Activated CD4-positive, alpha-beta memory T cell treated with anti-CD3 and anti-CD28 coated beads for 36 hours (primary cell): ENCODE data around the gene BCKDHA. TPM values are rescaled to one million over a fixed set of nuclear protein-coding genes. Genes with fewer than 3 reads are reported as not detected.
"Not testable (repeated sequence)": the region's sequence is repeated elsewhere in the genome, so short reads cannot be mapped to it uniquely, and the experiment has no call there.

ENCODE experiments used
- CTCF ChIA-PET: fragments of 350-600 bp; sonication (Branson Sonifier 250); formaldehyde crosslinking; loops from one replicate; lab custom pipeline; 2021; ENCODE audit warnings: antibody characterized with exemption, inconsistent platforms; lab: Charles Lee
- POLR2A ChIA-PET: fragments of 350-600 bp; sonication (Branson Sonifier 250); formaldehyde crosslinking; loops from one replicate; lab custom pipeline; 2021; ENCODE audit warnings: antibody characterized with exemption; lab: Charles Lee
- DNase-seq: peaks from one replicate; pipeline ENCODE4 v3.0.0-alpha.2; 2020
- H3K27ac Mint-ChIP-seq: one replicate; pipeline ENCODE4 v1.8.0; 2021; ENCODE audit warnings: mixed read lengths
- H3K27me3 Mint-ChIP-seq: one replicate; pipeline ENCODE4 v1.8.0; 2021; ENCODE audit warnings: mixed read lengths
- H3K36me3 Mint-ChIP-seq: one replicate; pipeline ENCODE4 v1.8.0; 2021; ENCODE audit warnings: mixed read lengths
- H3K4me1 Mint-ChIP-seq: one replicate; pipeline ENCODE4 v1.8.0; 2021; ENCODE audit warnings: low read depth, mixed read lengths
- H3K4me3 Mint-ChIP-seq: one replicate; pipeline ENCODE4 v1.8.0; 2021; ENCODE audit warnings: mild to moderate bottlenecking, mixed read lengths
- H3K9me3 Mint-ChIP-seq: one replicate; pipeline ENCODE4 v1.8.0; 2021; ENCODE audit warnings: mixed read lengths
- intact Hi-C: fragments of 100-400 bp; cut with micrococcal nuclease; formaldehyde crosslinking; loops from one replicate; pipeline ENCODE4 v1.15.1; 2023
- total RNA-seq, 2 experiments: library from RNA; stranded (reverse); gene quantifications; one replicate each; pipeline ENCODE4 v1.2.3, GENCODE V29; 2021

BCKDHA gene
- total RNA-seq, 2 experiments from 2014 or later = 17.4 to 23.2 TPM

DNA sequence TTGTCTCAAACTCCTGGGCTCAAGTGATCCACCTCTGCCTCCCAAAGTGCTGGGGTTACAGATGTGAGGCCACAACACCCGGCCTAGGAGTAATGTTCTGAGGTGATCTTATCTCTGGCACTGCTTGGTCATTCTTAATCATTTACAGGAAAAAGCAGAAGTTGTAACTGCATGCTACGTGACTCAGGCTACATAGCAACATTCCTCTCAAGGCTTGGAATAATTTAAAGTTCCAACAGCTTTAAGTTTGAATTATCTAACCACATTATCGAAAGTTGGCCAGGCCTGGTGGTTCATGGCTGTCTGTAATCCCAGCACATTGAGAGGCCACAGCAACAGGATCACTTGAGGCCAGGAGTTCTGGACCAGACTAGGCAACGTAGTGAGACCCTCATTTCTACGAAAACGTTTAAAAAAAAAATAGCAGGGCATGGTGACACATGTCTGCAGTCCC lies 29.7 kb upstream of the BCKDHA start:
- Mint-ChIP-seq H3K27me3 (no peaks in the 10 kb centered on the region), H3K4me1 (peaks cover 9% of the 10 kb centered on the region), H3K9me3 (no peaks in the 10 kb centered on the region), H3K4me3 (no peak overlapping the region), H3K36me3 (no peaks in the 10 kb centered on the region), H3K27ac (no peak overlapping the region)
- no peak for DNase-seq
- ChIA-PET POLR2A (no interaction called here), CTCF (no interaction called here)
- intact Hi-C loops = no loop called here

DNA sequence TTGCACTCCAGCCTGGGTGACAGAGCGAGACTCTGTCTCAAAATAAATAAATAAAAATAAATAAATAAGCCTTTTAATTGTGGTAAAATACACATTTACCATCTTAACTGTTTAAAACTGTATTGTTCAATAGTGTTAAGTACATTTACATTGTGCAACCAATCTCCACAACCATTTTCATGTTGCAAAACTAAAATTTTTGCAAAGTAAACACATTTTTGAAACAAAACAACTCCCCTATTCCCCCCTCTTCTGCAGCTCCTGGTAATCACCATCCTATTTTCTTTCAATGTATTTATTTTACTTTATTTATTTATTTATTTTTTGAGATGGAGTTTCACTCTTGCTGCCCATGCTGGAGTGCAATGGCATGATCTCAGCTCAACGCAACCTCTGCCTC lies 27.8 kb upstream of the BCKDHA start:
- Mint-ChIP-seq H3K27me3 (no peaks in the 10 kb centered on the region), H3K4me3 (no peak overlapping the region), H3K9me3 (no peaks in the 10 kb centered on the region), H3K4me1 (peaks cover 3% of the 10 kb centered on the region), H3K27ac (no peak overlapping the region), H3K36me3 (no peaks in the 10 kb centered on the region)
- CTCF ChIA-PET = interaction anchor here (1.3 kb wide), 1 partner anchor 18 kb away, joined by 3 read pairs; no protein-coding TSS in a partner anchor
- intact Hi-C loops = no loop called here
- no peak for DNase-seq
- POLR2A ChIA-PET = no interaction called here

DNA sequence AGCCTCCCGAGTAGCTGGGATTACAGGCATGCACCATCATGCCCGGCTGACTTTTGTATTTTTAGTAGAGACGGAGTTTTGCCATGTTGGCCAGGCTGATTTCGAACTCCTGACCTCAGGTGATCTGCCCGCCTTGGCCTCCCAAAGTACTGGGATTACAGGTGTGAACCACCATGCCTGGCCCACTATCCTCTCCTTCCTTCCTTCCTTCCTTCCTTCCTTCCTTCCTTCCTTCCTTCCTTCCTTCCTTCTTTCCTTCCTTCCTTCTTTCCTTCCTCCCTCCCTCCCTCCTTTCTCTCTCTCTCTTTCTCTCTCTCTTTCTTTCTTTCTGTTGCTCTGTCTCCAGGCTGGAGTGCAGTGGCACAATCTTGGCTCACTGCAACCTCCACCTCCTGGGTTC lies 26.5 kb upstream of the BCKDHA start:
- intact Hi-C loops, H3K4me3 Mint-ChIP-seq, CTCF ChIA-PET, H3K27ac Mint-ChIP-seq, H3K36me3 Mint-ChIP-seq, POLR2A ChIA-PET, H3K9me3 Mint-ChIP-seq, DNase-seq, H3K4me1 Mint-ChIP-seq, H3K27me3 Mint-ChIP-seq: not testable (repeated sequence)

DNA sequence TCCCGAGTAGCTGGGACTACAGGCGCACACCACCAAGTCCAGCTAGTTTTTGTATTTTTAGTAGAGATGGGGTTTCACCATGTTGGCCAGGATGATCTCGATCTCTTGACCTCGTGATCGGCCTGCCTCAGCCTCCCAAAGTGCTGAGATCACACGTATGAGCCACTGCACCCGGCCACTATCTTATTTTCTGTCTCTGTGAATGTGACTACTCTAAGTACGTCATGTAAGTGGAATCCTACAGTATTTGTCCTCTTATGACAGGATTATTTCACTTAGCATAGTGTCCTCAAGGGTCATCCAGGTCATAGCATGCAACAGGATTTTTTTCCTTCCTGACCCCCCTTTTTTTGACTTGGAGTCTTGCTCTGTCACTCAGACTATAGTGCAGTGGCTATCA lies 26.1 kb upstream of the BCKDHA start:
- H3K4me3 Mint-ChIP-seq = no peak overlapping the region
- POLR2A ChIA-PET = no interaction called here
- no peak for DNase-seq
- no peaks in the 10 kb centered on the region for H3K27me3 Mint-ChIP-seq
- intact Hi-C loops = no loop called here
- H3K4me1 Mint-ChIP-seq = peaks cover 4% of the 10 kb centered on the region
- H3K9me3 Mint-ChIP-seq = no peaks in the 10 kb centered on the region
- no peak overlapping the region for H3K27ac Mint-ChIP-seq
- H3K36me3 Mint-ChIP-seq = no peaks in the 10 kb centered on the region
- CTCF ChIA-PET = no interaction called here

DNA sequence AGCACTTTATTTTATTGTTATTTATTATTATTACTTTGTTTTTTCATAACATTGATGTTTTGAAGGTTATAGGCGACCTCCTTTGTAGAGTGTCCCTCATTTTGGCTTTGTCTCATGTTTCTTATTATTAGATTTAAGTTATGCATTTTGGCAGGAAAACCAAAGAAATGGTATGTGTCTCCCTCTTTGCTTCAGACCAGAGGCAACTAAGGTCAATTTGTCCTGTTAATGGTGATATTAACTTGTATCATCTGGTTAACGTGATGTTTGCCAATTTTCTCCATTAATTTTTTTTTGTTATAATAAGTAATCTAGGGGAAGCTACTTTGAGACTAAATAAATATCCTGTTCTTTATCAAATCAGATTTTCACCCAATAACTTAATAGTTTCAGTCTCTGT lies 25.1 kb upstream of the BCKDHA start:
- ChIA-PET POLR2A (no interaction called here), CTCF (interaction anchor here (0.6 to 0.9 kb wide), 2 partner anchors 20 to 504 kb away, joined by 3 to 4 read pairs; no protein-coding TSS in a partner anchor)
- H3K4me1 Mint-ChIP-seq = peaks cover 13% of the 10 kb centered on the region
- no peaks in the 10 kb centered on the region for H3K27me3 Mint-ChIP-seq
- intact Hi-C loops = no loop called here
- DNase-seq = no peak
- no peaks in the 10 kb centered on the region for H3K9me3 Mint-ChIP-seq
- H3K4me3 Mint-ChIP-seq = no peak overlapping the region
- H3K36me3 Mint-ChIP-seq = no peaks in the 10 kb centered on the region
- H3K27ac Mint-ChIP-seq = no peak overlapping the region

DNA sequence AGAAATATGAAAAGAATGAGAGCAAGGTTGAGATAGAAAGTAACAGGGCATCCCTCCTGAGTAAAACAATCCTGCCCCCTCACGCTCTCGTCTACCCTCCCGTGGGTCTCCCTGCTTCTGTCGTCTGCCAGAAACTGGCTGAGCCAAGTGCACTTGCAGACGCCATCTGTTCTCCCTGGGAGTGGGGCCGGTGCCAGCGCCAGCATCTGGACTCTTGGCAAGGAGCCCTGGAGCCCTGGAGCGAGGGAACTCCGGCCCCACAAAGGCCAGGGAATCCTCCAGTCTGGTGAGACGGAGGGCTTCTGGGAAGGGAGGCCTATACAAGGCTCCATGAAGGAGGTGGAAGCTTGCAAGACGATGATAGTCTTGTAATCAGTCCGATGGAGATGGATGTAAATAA lies 23.6 kb upstream of the BCKDHA start:
- H3K4me1 Mint-ChIP-seq = peaks cover 13% of the 10 kb centered on the region
- POLR2A ChIA-PET = no interaction called here
- H3K36me3 Mint-ChIP-seq = no peaks in the 10 kb centered on the region
- no peak for DNase-seq
- CTCF ChIA-PET = no interaction called here
- no peak overlapping the region for H3K4me3 Mint-ChIP-seq
- H3K27me3 Mint-ChIP-seq = no peaks in the 10 kb centered on the region
- no peak overlapping the region for H3K27ac Mint-ChIP-seq
- intact Hi-C loops = no loop called here
- H3K9me3 Mint-ChIP-seq = no peaks in the 10 kb centered on the region

DNA sequence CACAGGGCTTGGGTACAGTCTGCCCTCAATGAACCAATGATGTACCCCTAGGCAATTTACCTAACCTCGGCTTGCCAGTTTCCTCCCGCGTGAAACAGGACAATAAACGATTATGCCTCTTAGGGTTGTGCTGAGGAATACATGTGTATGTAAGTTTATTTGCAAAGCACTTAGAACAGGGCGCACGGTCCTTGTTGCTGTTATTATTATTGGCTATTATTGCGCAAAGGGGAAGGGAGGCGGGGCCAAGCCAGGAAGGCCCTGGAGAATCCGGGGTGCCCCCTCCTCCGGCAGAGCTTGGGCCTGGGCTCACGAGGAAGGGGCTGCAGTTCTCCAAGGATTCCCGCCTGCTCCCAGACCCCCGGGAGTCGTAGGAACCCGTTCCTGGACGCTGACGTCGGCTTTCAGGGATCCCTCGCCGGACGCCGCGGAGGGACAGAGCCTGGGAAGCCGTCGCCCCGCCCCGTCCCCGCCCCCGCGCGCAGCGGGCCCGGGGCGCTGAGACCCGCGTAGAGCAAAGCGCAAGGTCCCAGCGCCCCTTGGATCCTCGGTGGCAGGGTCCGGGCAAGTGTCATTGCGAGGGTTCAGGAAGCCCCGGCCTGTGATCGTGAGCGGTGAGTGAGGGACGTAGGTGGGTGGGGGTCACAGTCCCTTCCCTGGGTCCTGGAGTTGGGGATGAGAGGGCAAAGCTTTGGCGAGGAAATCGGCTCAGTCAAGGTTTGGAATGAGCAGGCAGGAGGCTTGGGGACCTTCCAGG lies 21.2 kb upstream of the BCKDHA start, which contains the start of gene TMEM91:
TMEM91 (plus strand) TSS at position 293 of the 757 bp plus-strand sequence. CDS start 1,777 bp downstream, outside the sequence.
- Mint-ChIP-seq H3K36me3 (no peaks in the 10 kb centered on the region), H3K9me3 (no peaks in the 10 kb centered on the region), H3K27ac (no peak within 1 kb of the TSS), H3K4me1 (peaks cover 13% of the 10 kb centered on the region), H3K27me3 (no peaks in the 10 kb centered on the region), H3K4me3 (peak within 1 kb of the TSS; percentile 65)
- intact Hi-C loops = no loop called here
- CTCF ChIA-PET = no interaction called here
- POLR2A ChIA-PET = no interaction called here
- no peak for DNase-seq

DNA sequence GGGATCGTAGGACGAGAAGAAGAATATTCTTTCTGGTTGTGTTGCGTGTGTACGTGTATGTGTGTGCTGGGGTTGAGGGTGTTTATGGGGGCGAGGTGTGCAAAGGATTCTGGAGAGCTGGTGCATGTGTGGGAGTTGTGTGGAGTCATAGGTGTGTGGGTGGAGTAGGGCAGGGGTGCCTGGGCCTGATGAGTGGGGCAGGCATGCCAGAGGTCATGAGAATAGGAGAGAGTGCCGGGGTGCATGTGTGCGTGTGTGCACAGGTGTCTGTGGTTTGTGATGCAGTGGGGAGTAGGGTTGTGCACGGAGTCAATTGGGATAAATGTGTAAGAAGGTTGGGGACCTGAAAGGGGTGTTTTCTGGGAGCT lies 20.6 kb upstream of the BCKDHA start:
- H3K27me3 Mint-ChIP-seq = no peaks in the 10 kb centered on the region
- POLR2A ChIA-PET = no interaction called here
- H3K4me1 Mint-ChIP-seq = peaks cover 13% of the 10 kb centered on the region
- peak overlapping the region; percentile 52 for H3K4me3 Mint-ChIP-seq
- DNase-seq = peak; percentile 37
- H3K36me3 Mint-ChIP-seq = no peaks in the 10 kb centered on the region
- no peak overlapping the region for H3K27ac Mint-ChIP-seq
- H3K9me3 Mint-ChIP-seq = no peaks in the 10 kb centered on the region
- intact Hi-C loops = no loop called here
- CTCF ChIA-PET = no interaction called here

DNA sequence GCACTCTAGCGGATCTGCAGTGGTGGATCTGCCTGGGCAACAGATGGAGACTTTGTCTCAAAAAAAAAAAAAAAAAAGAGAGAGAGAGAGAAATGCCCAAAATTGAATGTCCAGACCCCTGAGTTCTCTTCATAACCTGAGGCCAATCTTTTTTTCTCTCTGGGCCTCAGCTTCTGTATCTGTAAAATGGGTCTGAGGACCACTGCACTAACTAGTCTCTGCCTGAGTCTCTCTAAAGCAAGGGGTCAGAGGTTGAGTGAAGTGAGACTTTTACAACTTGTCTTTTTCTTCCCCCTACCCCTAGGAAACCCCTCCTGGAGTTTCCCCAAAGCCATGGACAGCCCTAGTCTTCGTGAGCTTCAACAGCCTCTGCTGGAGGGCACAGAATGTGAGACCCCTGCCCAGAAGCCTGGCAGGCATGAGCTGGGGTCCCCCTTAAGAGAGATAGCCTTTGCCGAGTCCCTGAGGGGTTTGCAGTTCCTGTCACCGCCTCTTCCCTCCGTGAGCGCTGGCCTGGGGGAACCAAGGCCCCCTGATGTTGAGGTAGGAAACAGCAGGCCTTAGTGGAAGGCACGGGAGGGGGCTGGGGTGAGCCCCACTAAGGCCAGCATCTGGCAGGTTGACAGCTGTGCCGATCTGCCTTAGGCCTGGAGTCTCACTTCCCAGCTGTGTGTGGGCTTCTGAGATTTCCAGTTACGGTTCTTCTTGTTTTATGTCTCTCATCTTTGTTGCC lies 19.5 kb upstream of the BCKDHA start:
- no peaks in the 10 kb centered on the region for H3K27me3 Mint-ChIP-seq
- POLR2A ChIA-PET = no interaction called here
- no peaks in the 10 kb centered on the region for H3K36me3 Mint-ChIP-seq
- intact Hi-C loops = no loop called here
- H3K27ac Mint-ChIP-seq = no peak overlapping the region
- H3K4me3 Mint-ChIP-seq = no peak overlapping the region
- DNase-seq = no peak
- peaks cover 13% of the 10 kb centered on the region for H3K4me1 Mint-ChIP-seq
- CTCF ChIA-PET = no interaction called here
- H3K9me3 Mint-ChIP-seq = no peaks in the 10 kb centered on the region

DNA sequence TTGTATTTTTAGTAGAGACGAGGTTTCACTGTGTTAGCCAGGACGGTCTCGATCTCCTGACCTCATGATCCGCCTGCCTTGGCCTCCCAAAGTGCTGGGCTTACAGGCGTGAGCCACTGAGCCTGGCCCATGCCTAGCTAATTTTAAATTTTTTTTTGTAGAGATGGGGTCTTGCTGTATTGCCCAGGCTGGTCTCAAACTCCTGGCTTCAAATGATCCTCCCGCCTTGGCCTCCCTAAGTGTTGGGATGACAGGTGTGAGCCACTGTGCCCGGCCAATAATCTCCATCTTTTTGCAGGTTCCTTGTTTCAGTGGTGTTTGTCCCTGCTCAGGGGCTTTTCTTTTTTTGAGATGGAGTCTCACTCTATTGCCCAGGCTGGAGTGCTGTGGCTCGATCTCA lies 16.1 kb upstream of the BCKDHA start:
- intact Hi-C loops, H3K27ac Mint-ChIP-seq, H3K27me3 Mint-ChIP-seq, H3K36me3 Mint-ChIP-seq, DNase-seq, H3K9me3 Mint-ChIP-seq, CTCF ChIA-PET, POLR2A ChIA-PET, H3K4me1 Mint-ChIP-seq, H3K4me3 Mint-ChIP-seq: not testable (repeated sequence)

DNA sequence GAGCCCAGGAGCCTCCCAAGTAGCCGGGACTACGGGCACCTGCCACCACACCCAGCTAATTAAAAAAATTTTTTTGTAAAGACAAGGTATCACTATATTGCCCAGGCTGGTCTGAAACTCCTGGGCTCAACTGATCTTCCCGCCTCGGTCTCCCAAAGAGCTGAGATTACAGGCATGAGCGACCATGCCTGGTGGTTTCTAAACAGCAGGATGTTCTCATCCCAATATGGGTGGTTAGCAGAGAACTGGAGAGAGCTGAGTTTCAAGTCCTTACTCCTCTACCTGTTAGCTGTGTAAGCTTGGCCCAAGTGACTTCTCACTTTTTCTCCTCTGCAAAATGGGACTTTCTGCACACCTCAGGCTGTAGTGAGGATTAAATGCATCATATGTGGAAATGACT lies 13.3 kb upstream of the BCKDHA start:
- DNase-seq = no peak
- ChIA-PET POLR2A (interaction anchor here (1.1 kb wide), 1 partner anchor 19 kb away, joined by 3 read pairs; no protein-coding TSS in a partner anchor), CTCF (no interaction called here)
- intact Hi-C loops = no loop called here
- no peak overlapping the region for H3K4me3 Mint-ChIP-seq
- no peak overlapping the region for H3K27ac Mint-ChIP-seq
- H3K36me3 Mint-ChIP-seq = peaks cover 8% of the 10 kb centered on the region
- no peaks in the 10 kb centered on the region for H3K9me3 Mint-ChIP-seq
- H3K4me1 Mint-ChIP-seq = no peaks in the 10 kb centered on the region
- H3K27me3 Mint-ChIP-seq = no peaks in the 10 kb centered on the region

DNA sequence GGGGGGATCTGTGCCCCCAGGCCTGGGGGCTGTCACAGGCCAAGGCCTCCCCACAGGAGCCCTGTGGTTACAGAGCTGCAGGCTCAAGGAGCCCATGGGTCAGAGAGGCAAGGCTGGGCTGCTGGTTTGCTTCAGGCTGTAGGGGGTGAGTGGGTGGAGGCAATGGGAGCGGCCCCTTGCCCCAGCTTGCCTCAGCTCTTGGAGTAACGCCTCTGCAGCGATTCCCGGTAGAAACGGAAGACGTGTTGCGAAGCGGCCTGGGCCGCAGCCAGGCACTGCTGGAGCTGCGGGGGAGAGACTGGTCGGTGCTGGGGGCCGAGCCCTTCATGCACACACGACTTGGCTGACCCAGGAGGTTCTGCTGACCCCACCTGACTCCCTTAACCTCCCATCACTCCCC lies 11.2 kb upstream of the BCKDHA start:
- H3K27me3 Mint-ChIP-seq = no peaks in the 10 kb centered on the region
- no peaks in the 10 kb centered on the region for H3K9me3 Mint-ChIP-seq
- ChIA-PET POLR2A (interaction anchor here (0.8 kb wide), 1 partner anchor 9 kb away, joined by 5 read pairs; no protein-coding TSS in a partner anchor), CTCF (no interaction called here)
- intact Hi-C loops = no loop called here
- no peak overlapping the region for H3K4me3 Mint-ChIP-seq
- no peaks in the 10 kb centered on the region for H3K4me1 Mint-ChIP-seq
- DNase-seq = no peak
- H3K36me3 Mint-ChIP-seq = peaks cover 14% of the 10 kb centered on the region
- no peak overlapping the region for H3K27ac Mint-ChIP-seq
